TTC549 (cell line): ENCODE measurements around the gene RNF220.

ENCODE experiments used
- FAIRE-seq: peaks from 2 replicates; lab custom pipeline; 2012; peaks lifted over from hg19 to GRCh38; lab: Jason Lieb, UNC

RNF220 gene

GRCh38 chr1:44640200-44640853 is 235.3 kb downstream of the RNF220 start:
- FAIRE-seq = no peak

DNA sequence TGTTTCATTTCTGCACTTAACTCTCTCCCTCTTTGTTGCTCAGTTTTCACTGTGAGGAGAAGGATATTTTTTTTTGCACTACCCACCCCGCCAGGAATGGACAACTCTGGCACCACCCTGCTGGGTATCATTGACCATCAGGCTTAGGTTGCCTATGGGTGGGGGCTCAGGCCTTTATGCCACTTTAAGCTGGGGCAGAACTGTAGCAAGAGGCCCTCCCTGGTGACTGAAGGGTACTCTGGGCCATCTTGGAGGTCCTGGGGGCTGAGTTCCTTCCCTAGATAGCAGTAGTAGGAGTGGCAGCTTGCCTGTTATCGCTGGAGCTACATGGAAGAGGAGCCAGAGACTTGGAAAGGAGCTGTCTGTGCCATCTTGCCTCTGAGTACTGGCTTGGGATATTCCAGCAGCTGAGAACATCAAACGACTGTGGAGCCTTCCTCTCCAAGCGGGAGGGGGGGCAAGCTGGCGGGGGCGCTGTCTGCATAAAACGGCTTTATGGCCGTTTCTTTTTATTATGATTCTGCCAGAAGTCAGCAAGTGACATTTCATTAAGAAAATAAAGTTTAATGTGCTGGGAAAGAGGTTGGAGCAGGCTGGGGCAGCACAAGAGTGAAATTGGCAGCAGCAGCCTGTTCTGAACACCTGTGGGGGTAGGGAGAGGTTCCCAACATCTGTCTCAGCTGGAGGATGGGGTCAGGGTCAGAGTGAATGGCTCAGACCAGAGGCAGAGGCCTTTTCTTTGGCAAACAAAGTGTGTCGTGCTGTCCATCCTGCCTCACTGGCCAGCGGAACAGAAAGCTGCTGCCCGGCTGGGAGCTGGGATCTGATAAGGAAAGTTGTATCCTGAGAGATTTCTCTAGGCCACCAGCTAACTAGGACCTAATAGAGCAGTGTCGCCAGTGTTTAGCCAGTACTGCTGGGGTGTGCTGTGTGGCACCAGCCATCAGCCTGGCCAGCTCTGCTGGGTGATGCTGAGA is 236.4 kb downstream of the RNF220 start:
- no peak for FAIRE-seq

GRCh38 chr1:44642255-44642654 is 237.2 kb downstream of the RNF220 start:
- no peak for FAIRE-seq

DNA sequence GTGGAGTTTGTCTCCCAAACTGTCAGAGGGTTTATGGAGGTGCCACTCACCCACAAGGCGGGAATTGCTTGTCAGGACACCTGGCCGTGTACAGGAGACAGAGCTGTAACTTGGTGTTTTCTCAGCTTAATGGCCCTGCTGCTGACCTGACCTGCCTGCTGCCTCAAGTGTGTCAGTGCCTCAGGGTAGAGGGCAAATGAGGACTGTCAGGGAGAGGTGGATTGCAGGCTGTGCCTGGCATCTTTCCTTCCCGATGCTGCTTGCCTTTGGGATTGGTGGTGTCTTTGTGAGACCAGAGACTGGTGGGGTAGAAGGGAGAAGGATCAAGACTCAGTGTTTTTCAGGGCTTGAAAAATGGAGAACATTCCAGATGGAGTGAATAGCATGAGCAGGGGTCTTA is 237.9 kb downstream of the RNF220 start:
- FAIRE-seq = no peak

GRCh38 chr1:44643721-44644334 is 238.8 kb downstream of the RNF220 start:
- FAIRE-seq = no peak

DNA sequence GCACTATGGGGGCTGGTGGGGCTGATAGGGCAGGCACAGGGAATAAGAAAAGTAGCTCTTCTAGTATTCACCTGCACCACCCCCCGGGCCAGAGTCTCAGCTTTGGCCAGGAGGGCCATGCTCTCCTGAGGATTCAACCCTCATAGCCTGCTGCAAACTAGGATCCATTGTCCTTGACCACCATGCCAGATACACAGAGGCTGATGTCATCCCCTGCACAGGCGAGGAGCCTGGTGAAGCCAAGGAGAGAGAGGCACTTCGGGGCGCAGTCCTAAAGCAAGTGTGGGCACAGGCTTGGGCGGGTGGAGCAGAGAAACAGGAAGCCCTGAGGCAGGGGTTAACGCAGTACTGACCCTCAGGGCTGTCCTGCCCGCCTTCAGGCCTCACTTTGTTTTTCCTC is 239.8 kb downstream of the RNF220 start:
- no peak for FAIRE-seq

DNA sequence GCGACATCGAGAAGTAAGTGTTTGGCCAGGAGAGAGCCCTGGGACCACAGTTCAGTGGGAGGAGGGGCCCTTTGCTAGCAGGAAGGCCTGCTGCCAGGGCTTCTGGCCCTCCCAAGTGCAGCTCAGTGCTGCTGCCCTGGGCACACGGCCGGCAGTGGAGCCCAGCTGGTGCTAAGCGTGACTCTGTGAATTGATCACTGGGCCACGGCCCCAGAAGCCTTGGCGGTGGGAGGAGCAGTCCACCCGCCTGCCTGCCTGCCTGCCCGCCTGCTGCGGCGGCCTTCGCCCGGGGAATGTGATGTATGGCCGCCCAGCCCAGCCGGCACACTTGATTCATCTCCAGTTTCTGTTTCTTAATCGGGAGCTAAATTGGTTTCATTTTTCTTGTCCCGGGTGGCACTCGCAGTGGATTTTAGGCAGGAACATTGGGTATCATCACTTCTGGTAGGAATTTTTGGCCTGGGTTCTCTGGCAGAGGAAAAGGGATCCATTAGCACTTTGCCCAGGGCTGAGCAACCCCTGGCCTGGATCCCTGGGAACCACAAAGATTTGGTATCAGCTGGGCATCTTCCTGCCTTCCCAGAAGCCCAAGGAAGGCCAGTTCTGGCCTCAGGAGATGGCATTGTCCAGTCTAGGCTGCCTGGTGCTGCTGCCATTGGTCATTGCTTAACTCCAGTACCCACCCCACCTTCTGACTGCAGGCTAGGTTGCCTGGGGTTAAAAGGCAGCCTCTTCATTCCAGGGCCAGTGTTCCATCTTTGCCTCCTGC is 240.6 kb downstream of the RNF220 start:
- no peak for FAIRE-seq

- FAIRE-seq = no peak
Observed at GRCh38 chr1:44646261-44647110, 241.4 kb downstream of the RNF220 start.

- FAIRE-seq = no peak
Observed at GRCh38 chr1:44647896-44648295, 242.8 kb downstream of the RNF220 start.

GRCh38 chr1:44648529-44649250 is 243.6 kb downstream of the RNF220 start:
- FAIRE-seq = no peak

GRCh38 chr1:44649788-44650158 is 244.7 kb downstream of the RNF220 start:
- no peak for FAIRE-seq

GRCh38 chr1:44650159-44650831 is 245.2 kb downstream of the RNF220 start:
- FAIRE-seq = no peak

- FAIRE-seq = no peak
Observed at GRCh38 chr1:44651069-44651468, 246.0 kb downstream of the RNF220 start.

GRCh38 chr1:44652445-44653106 is 247.5 kb downstream of the RNF220 start:
- FAIRE-seq = no peak

DNA sequence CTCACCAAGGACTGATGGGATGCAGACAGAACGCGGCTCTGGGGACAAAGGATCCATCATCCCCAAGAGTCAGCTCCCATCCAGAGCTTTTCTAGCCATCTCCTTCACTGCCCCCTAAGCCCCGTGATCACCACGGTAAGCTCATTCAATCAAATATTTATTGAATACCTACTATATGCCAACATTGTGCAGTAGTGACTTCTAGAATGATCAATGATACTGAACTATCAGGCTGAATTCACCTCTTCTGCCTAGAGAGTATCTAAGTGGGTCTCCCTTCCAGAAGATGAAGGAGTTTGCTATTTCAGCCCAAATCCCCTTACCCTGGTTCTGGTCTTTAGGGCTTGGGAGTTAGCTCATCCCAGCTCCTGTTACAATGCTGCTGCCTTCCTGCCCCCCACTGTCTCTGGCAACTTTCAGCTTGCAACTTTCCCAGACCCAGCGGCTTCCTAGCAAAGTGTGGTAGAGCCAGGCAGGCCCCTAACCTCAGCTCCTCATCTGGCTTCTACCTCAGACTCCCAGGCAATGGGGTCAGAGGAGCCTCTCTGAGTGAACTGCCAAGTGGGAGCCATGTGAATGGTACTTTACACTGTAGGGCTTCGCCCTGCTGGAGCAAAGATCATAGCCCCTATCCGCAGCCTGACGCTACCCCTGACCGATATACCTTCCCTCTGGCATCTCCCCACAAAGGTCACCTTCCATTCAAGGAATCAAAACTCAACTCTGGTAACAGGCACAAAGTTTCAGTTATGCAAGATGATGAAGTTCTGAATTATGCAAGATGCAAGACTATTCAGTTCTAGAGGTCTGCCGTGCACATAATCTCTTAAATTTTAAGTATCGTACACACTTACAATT is 248.3 kb downstream of the RNF220 start:
- no peak for FAIRE-seq

- no peak for FAIRE-seq
Observed at GRCh38 chr1:44654621-44655187, 249.6 kb downstream of the RNF220 start.

DNA sequence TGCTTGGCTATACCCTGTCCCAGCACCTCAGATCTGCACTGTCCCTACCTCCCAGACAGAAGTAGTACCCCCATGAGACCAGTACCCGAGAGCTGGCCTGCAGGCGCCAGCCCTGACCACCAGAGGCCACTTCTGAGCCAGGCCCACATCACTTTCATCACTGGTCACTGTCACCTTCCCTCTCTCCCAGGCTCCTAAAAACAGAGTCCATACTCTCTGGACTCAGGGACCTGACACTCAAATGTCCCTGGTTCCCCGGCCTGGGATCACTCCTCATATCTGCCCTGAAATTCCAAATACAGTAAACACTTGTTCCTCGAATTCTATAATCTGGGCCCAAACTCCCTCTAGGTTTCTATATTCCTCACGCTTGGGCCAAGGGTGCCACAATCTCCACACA is 250.6 kb downstream of the RNF220 start:
- FAIRE-seq = no peak

DNA sequence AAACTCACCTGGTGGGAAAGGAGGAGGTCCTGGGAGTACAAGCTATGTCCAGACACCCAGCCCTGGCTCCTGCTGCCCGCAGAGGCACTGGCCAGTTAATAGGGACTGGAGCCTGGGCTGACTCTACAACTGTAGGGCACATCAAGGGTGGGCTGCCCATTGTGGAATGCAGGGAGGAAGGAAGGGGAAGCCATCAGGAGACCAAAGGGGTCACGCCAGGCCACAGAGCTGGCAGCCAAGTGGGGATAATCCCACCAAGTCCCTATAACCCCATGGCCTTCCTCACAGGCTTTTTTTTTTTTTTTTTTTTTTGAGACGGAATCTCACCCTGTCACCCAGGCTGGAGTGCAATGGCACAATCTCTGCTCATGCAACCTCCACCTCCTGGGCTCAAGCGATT is 254.5 kb downstream of the RNF220 start:
- FAIRE-seq = no peak
